ENCODE results near the gene C1QTNF8.

The C1QTNF8 gene

DNA sequence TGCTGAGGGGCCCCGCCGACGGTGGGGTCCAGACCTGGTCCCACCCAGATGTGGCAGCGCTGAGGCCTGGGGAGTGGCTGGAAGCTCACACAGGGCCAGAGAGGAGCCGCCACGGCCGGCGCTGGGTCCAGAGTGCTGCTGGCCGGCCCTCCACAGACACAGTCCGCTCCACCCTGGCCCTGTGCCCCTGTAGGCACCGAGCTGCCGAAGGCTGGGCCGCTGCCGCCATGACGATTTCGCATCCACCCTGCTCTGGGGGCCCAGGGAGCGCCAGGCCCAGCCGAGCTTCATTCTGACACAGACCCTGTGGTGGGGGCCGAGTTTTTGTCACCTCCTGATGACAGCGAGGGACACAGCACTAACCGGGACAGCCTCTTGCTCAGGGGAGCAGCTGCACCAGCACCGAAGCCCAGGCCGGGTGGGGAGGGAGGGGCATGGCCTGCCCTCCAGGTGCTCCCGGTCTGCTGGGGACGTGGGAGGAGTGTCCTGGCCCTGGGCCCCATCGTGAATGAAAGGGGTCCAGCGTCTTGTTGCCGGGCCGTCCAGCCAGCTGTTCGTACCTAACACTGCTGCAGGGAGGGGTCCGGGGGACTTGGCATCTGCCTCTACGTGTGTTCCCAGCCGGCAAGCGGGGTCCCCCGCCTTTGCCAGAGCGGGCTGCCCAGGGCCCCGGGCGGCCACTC lies 50.6 kb downstream of the C1QTNF8 start:
- no peak for DNase-seq (ENCODE audit: low read depth in 3 of 3)

GRCh38 chr16:1044460-1045309 lies 51.4 kb downstream of the C1QTNF8 start:
- no peak for DNase-seq (ENCODE audit: low read depth in 3 of 3)

DNA sequence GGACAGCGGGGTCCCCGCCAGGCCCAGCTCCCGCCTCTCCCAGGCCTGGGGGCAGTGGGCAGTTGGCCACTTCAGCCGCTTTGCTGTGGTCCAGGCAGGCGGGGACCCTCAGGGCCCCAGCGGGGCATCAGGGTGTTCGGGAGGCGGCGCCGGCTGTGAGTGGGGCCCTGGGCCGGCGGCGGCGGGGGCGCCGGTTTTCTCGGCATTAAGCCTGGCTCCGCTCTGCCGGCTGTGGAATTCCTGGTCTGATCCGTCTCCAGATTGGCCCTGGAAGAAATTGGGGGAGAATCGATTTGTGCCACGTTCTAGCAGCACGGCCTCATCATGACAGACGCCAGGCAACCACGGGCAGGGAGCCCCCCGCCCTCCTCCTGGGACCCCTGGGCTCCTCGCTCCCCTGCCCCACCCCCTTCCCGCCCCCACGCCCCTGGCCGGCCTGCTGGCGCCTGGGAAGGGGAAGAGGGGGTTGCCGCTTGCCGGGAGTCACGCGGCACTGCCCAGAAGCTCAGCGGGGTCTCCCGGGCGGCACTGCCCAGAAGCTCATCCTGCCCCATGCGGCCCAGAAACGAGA lies 52.1 kb downstream of the C1QTNF8 start:
- no peak for DNase-seq (ENCODE audit: low read depth in 3 of 3)

- DNase-seq (ENCODE audit: low read depth in 3 of 3), result no peak
Measured at GRCh38 chr16:1042866-1043265, 53.2 kb downstream of the C1QTNF8 start.

DNA sequence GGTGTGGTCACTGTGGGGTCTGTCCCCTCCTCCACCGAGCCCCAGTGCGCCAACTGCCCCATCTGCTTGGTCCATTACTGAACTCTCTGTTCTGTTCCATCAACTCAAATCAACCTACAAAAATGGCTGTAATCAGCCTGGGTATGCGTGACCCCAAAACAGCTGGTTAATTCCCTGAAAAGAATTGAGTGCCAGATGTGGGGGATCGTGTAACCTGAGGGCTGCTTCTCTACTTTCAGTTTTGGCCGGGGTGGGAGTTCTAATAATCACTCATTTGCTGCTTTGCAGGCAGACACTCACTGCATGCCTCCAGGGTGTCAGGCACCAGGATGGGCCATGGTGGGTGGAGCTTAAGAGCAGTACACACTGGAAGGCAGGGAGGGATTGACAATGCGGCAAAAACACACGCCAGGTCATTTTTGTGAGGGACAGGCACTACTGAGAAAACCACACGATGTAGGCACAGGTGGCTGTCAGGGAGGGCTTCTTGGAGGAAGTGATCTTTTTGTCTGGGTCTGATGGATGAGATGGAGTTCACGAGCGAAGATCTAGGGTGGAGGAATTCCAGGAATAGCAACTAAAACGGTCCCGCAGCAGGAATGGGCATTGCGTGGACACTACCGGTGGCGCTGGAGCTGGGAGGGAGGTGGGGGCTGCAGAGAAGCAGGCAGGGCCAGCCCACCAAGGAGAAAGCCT lies 53.8 kb downstream of the C1QTNF8 start:
- DNase-seq (ENCODE audit: low read depth in 3 of 3), result no peak

DNA sequence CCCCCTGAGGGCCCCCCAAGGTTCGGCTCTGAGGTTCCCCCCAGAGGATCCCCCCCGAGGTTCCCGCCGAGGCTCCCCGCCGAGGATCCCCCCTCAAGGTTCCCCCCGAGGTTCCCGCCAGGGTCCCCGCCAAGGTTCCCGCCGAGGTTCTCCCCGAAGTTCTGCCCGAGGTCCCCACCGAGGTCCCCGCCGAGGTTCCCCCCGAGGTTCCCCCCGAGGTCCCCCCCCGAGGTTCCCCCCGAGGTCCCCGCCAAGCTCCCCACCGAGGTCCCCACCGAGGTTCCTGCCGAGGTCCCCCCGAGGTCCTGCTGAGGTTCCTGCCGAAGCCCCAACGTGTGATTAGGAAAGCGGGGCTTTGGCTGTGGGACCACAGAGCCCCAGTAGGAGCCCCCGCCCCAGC lies 55.7 kb downstream of the C1QTNF8 start:
- no peak for DNase-seq (ENCODE audit: low read depth in 3 of 3)

GRCh38 chr16:1039762-1040161 lies 56.3 kb downstream of the C1QTNF8 start:
- no peak for DNase-seq (ENCODE audit: low read depth in 3 of 3)

GRCh38 chr16:1038932-1039331 lies 57.1 kb downstream of the C1QTNF8 start:
- DNase-seq (ENCODE audit: low read depth in 3 of 3), result no peak
